Measurements from ENCODE around the gene KRT15. TPM values are rescaled to one million over a fixed set of nuclear protein-coding genes. Genes with fewer than 3 reads are reported as not detected.

KRT15 gene
- total RNA-seq, 4 donors from 2014 or later, result 12.3 to 44.5 (median 28.8) TPM

Small RNA genes lying within 50 kb of the gene (small RNA-seq; reads per million reads assigned to genes)
- gene RNU2-32P, result 0 to 0.06 reads per million in 2 donors

Other genes starting within 250 kb of the KRT15 start
- not detected for gene KRTAP9-7, start 243.2 kb downstream of the KRT15 start, total RNA-seq
- not detected for gene KRTAP29-1, start 216.0 kb downstream of the KRT15 start, total RNA-seq
- not detected for gene KRTAP16-1, start 209.6 kb downstream of the KRT15 start, total RNA-seq
- gene KRTAP17-1, start 203.2 kb downstream of the KRT15 start, total RNA-seq, result not detected
- gene KRT33A, start 168.1 kb downstream of the KRT15 start, total RNA-seq, result not detected
- gene KRT33B, start 149.1 kb downstream of the KRT15 start, total RNA-seq, result not detected
- not detected for gene KRT34, start 136.6 kb downstream of the KRT15 start, total RNA-seq
- not detected for gene KRT31, start 121.3 kb downstream of the KRT15 start, total RNA-seq
- not detected for gene KRT37, start 94.3 kb downstream of the KRT15 start, total RNA-seq
- not detected for gene KRT38, start 77.9 kb downstream of the KRT15 start, total RNA-seq
- gene KRT32, start 51.5 kb downstream of the KRT15 start, total RNA-seq, result not detected
- not detected for gene KRT35, start 37.7 kb downstream of the KRT15 start, total RNA-seq
- not detected for gene KRT36, start 29.0 kb downstream of the KRT15 start, total RNA-seq
- 1 to 10 TPM in 1 of 4 donors, not detected in 3; 2.5 TPM for gene KRT13, start 13.3 kb downstream of the KRT15 start, total RNA-seq
- 1,000 to 10,000 TPM in 3 of 4 donors, 100 to 1,000 TPM in 1; 357 to 5,327 (median 3,312) TPM for gene KRT19, start 9.4 kb upstream of the KRT15 start, total RNA-seq
- not detected for gene KRT9, start 53.2 kb upstream of the KRT15 start, total RNA-seq
- gene KRT14, start 68.0 kb upstream of the KRT15 start, total RNA-seq, result 1 to 10 TPM; 3.4 to 8.9 (median 6.3) TPM
- gene KRT16, start 93.9 kb upstream of the KRT15 start, total RNA-seq, result not detected
- gene KRT17, start 105.7 kb upstream of the KRT15 start, total RNA-seq, result 1 to 10 TPM in 1 of 4 donors, not detected in 3; 2.7 TPM
- gene EIF1, start 170.0 kb upstream of the KRT15 start, total RNA-seq, result 100 to 1,000 TPM; 123 to 226 (median 188) TPM
- not detected for gene GAST, start 193.4 kb upstream of the KRT15 start, total RNA-seq
- gene HAP1, start 215.8 kb upstream of the KRT15 start, total RNA-seq, result 1 to 10 TPM in 1 of 4 donors, under 1 TPM in 1, not detected in 2; 0.94 to 5.0 TPM